Central memory CD8-positive, alpha-beta T cell (primary cell): ENCODE data around the gene STK11.

Experiments used
- ATAC-seq: fragments of 150-1000 bp; cut with Tn5 transposase; replicated peaks from 2 replicates; pipeline ENCODE4 v1.10.0; 2022; ENCODE audit warnings: mild to moderate bottlenecking, moderate FRiP score, moderate number of reproducible peaks; ENCODE audit not compliant: poor library complexity, severe bottlenecking; ENCODE audit errors: extremely low read depth
- DNase-seq, 2 donors: peaks; one replicate each; pipeline ENCODE4 v3.0.0; 2021; ENCODE audit warnings: low spot score in 2 of 2
- H3K27ac Mint-ChIP-seq: one replicate; pipeline ENCODE4 v1.8.0; 2022; ENCODE audit warnings: low read depth, mild to moderate bottlenecking, moderate library complexity, mixed read lengths
- H3K27me3 Mint-ChIP-seq: one replicate; pipeline ENCODE4 v1.8.0; 2022; ENCODE audit warnings: mixed read lengths
- H3K36me3 Mint-ChIP-seq: one replicate; pipeline ENCODE4 v1.8.0; 2022; ENCODE audit warnings: mild to moderate bottlenecking, moderate library complexity, mixed read lengths; ENCODE audit not compliant: insufficient read depth
- H3K4me1 Mint-ChIP-seq: one replicate; pipeline ENCODE4 v1.8.0; 2022; ENCODE audit warnings: mixed read lengths
- H3K4me3 Mint-ChIP-seq: one replicate; pipeline ENCODE4 v1.8.0; 2022; ENCODE audit warnings: mild to moderate bottlenecking, moderate library complexity, mixed read lengths
- H3K9me3 Mint-ChIP-seq: one replicate; pipeline ENCODE4 v1.8.0; 2022; ENCODE audit warnings: mixed read lengths

Gene STK11

DNA sequence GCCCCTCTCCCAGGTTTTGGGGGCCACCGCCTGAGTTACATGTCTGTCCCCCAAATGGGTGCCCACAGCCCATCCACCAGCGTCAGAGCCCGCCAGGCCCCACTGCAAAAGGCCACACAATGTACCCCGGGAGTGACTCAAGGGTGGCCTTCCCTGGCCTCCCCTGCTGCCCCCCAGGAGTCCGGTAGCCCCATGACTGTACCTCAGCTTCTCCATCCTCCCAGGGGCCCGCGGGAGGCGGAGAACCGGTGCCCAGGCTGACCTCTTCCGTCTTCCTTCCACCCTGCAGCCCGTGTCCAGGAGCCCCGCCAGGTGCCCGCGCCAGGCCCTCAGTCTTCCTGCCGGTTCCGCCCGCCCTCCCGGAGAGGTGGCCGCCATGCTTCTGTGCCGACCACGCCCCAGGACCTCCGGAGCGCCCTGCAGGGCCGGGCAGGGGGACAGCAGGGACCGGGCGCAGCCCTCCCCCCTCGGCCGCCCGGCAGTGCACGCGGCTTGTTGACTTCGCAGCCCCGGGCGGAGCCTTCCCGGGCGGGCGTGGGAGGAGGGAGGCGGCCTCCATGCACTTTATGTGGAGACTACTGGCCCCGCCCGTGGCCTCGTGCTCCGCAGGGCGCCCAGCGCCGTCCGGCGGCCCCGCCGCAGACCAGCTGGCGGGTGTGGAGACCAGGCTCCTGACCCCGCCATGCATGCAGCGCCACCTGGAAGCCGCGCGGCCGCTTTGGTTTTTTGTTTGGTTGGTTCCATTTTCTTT is 21.9 kb downstream of the STK11 start:
- Mint-ChIP-seq H3K36me3 (peaks cover 5% of the 10 kb centered on the region), H3K4me1 (no peaks in the 10 kb centered on the region), H3K4me3 (no peak overlapping the region), H3K27me3 (no peaks in the 10 kb centered on the region), H3K9me3 (no peaks in the 10 kb centered on the region), H3K27ac (no peak overlapping the region)
- no peak for DNase-seq
- no peak for ATAC-seq

DNA sequence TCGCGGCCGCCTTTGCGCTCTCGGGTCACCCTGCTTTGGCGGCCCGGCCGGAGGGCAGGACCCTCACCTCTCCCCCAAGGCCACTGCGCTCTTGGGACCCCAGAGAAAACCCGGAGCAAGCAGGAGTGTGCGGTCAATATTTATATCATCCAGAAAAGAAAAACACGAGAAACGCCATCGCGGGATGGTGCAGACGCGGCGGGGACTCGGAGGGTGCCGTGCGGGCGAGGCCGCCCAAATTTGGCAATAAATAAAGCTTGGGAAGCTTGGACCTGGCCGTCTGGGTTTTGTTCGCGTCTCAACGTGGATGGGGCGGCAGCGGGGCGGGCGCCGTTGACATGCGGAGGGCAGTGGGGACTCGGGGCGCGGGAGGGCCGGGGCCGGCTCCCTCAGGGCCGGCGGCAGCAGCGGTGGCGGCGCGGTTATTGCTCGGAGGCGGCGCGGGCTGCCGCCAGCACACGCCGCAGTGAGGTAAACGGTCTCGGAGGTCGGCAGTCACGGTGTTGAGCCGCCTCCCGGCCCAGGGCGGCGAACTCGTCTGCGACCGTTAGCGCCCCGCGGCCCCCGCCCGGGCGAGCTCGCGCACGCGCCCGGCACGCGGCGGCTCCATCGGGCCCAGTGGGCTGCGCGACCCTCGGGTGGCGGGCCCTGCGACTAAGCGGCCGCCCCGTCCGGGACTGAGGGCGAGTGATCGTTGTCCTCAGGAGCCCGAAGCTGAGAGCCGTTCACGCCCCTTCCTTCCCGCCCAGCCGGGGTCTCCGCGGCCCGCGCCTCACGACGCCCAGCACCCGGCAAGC is 22.8 kb downstream of the STK11 start:
- no peak overlapping the region for H3K27ac Mint-ChIP-seq
- H3K9me3 Mint-ChIP-seq: no peaks in the 10 kb centered on the region
- peaks cover 5% of the 10 kb centered on the region for H3K36me3 Mint-ChIP-seq
- H3K4me1 Mint-ChIP-seq: no peaks in the 10 kb centered on the region
- H3K4me3 Mint-ChIP-seq: no peak overlapping the region
- no peaks in the 10 kb centered on the region for H3K27me3 Mint-ChIP-seq
- no peak for ATAC-seq
- no peak for DNase-seq

DNA sequence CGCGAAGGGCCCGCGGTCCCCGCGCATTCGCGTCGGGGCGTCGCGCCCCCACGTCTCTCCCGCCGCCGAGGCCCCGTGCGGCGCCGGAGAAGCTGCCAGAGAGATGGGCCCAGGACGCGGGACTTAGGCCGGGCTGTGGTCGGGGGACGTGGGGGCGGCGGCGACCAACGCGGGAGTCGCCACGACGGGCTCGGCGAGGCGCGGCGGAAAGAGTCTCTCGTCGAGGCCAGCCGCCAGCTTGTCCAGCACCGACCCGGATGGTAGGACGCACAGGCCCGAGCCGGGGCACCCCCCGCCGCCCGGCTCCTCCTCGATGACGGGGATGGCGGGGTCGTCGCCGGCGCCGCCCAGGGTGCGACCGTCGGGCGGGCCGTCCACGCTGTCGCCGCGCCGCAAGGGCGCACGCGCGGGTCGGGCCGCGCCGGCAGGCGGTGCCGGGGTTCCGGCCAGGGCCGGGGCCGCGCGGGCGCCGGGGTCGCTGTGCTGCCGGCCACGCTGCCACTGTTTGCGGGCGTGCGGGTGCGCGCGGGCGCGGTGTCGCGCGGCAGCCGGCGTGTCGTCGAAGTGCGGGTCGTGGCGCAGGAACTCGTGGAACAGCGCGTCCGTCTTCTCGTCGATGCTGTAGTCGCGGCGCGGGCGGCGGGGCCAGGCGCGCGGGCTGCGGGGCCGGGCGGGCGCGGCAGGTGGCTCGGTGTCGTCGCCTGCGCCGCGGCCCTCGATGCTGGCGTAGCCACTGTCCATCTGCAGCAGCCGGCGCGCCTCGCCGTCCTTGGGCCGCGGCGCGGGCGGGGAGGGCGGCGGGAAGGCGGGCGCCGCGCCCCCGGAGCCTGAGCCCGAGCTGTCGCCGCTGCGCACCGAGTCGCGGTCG is 23.7 kb downstream of the STK11 start:
- H3K4me1 Mint-ChIP-seq: no peaks in the 10 kb centered on the region
- no peaks in the 10 kb centered on the region for H3K27me3 Mint-ChIP-seq
- H3K27ac Mint-ChIP-seq: no peak overlapping the region
- peaks cover 5% of the 10 kb centered on the region for H3K36me3 Mint-ChIP-seq
- DNase-seq: no peak
- no peak for ATAC-seq
- H3K4me3 Mint-ChIP-seq: no peak overlapping the region
- no peaks in the 10 kb centered on the region for H3K9me3 Mint-ChIP-seq

DNA sequence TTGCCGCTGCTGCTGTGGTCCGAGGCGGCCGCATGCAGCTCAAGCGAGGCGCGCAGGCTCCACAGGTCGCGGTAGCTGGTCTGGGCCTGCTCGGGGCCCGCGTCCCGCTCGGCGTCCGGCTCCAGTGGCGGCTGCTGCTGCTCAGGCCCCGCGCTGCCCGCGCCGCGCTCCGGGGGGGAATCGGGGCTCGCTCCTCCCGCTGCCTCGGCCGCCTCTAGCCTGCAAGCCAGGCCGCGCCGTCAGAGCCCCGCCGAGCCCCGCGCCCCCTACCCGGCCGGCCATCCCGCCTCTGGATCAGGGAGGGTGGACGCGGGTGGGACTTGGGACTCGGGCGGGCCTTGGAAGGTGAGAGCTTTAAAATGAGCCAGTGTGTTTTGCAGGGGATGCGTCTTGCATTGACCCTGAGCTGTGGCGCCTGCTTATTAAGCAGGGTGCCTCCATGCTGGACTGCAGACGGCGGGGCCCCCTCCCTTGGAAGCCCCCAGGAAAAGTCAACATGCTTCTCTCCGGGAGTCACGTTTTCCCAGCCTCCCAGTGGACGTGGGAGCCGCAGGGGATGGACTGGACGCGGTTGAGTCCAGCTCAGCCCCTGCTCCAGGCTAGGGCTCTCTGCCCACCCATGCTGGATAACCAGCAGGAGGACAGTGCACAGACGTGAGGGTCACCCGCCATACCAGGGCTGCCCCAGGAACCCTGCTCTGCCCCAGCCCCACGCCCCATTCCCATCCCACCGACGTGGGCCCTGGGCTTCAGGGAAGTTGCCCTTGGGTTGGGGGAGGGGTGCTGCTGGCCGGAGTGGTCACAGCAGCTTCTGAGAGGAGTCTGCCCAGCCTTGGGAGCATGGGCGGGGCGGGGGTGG is 24.6 kb downstream of the STK11 start:
- H3K27ac Mint-ChIP-seq: no peak overlapping the region
- H3K27me3 Mint-ChIP-seq: no peaks in the 10 kb centered on the region
- no peaks in the 10 kb centered on the region for H3K4me1 Mint-ChIP-seq
- peaks cover 5% of the 10 kb centered on the region for H3K36me3 Mint-ChIP-seq
- DNase-seq (no peak), ATAC-seq (no peak)
- no peak overlapping the region for H3K4me3 Mint-ChIP-seq
- H3K9me3 Mint-ChIP-seq: no peaks in the 10 kb centered on the region

DNA sequence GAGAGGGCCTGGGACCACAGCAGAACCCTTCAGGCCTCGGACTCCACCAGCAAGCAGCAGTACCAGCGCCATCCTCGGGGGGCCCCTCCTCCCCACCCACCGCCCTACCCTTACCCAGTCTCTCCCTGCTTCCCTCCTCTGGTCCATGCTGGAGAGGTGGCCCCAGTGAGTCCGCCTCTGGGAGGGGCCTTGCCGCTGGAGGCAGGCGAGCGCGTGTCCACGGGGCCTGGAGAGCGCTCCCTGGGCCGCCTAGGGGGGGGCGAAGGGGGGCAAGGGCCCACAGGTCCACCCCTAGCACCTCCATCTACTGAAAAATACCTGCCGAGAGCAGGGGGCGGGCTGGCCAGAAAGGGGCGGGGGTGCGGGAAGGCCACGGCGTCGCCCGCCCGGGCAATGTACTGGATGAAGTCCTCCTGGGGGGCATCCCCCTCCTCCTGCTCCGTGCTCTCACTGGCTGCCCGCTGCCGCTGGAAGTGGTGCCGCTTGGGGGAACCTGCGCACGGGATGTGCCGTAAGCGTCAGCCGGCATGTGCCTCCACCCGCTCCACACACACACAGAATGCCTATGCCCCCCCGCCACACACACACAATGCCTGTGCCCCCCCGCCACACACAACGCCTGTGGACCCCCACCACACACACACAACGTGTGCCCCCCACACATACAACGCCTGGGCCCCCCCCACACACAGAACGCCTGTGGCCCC is 25.4 kb downstream of the STK11 start:
- Mint-ChIP-seq H3K27me3 (no peaks in the 10 kb centered on the region), H3K4me3 (no peak overlapping the region), H3K36me3 (peaks cover 2% of the 10 kb centered on the region), H3K27ac (no peak overlapping the region), H3K9me3 (no peaks in the 10 kb centered on the region), H3K4me1 (no peaks in the 10 kb centered on the region)
- ATAC-seq (no peak), DNase-seq (no peak)

DNA sequence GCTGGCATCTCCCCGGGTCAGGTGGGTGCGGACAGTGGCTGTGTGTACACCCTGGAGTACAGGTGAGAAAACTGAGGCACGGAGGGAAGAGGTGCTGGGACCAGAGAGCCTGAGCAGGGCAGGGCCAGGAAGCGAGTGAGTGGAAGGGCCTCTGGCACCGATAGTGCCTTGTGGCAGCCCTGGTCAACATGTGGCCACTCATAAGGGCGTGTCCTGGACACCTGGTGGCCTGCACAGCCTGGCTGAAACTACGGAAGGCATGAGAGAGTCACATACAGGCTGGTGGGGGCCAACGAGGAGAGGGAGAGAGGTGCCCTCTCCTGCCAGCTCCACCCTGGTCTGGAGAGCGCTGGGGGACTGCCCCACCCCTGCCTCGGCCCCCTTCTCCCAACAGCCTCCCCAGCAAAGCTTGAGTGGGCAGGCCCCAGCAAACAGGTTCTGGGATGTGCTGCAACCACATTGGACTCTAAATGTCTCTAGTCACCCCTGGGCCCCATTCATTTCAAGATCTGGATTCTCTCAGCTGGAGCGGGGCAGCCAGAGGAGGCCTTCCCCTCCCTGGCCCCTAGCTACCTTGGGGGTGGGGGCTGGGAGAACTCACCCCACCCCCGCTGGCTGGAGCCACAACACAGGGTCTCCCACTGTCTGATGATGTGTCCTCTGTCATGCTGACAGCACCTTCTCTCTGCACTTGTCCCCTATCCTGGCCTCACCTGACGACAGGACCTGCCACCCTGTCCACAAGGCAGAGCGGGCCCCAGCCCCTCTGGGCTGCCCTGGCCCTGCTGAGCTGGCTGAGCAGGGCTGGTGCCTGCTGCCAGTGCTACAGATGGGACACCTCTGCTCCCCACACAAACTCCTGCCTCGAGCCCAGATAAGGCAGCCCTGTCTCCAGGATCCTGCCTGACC is 26.4 kb downstream of the STK11 start:
- ATAC-seq: no peak
- Mint-ChIP-seq H3K9me3 (no peaks in the 10 kb centered on the region), H3K4me3 (no peak overlapping the region), H3K36me3 (no peaks in the 10 kb centered on the region), H3K4me1 (no peaks in the 10 kb centered on the region), H3K27ac (no peak overlapping the region), H3K27me3 (no peaks in the 10 kb centered on the region)
- DNase-seq: no peak

DNA sequence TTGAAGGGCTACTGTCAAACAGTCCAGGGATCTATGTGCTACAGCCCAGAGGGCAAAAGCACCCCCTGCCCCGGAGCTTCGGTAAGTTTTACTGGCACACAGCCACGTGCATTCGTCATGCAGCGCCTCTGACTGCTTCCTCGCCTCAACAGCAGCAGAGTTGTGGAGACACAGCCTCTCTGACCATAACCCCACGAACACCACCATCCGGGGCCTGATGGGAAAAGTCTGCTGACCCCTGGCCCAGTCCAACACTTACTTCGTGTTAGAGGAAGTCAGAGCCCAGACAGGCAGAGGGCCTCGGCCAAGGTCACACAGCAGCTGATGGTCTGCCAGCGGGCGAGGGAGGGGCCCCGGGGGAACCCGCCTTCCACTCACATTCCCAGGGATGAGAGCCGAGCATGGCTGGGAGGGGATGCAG is 27.1 kb downstream of the STK11 start:
- ATAC-seq (no peak), DNase-seq (no peak)
- H3K36me3 Mint-ChIP-seq: no peaks in the 10 kb centered on the region
- no peaks in the 10 kb centered on the region for H3K27me3 Mint-ChIP-seq
- H3K27ac Mint-ChIP-seq: no peak overlapping the region
- H3K4me3 Mint-ChIP-seq: no peak overlapping the region
- H3K4me1 Mint-ChIP-seq: no peaks in the 10 kb centered on the region
- H3K9me3 Mint-ChIP-seq: no peaks in the 10 kb centered on the region

DNA sequence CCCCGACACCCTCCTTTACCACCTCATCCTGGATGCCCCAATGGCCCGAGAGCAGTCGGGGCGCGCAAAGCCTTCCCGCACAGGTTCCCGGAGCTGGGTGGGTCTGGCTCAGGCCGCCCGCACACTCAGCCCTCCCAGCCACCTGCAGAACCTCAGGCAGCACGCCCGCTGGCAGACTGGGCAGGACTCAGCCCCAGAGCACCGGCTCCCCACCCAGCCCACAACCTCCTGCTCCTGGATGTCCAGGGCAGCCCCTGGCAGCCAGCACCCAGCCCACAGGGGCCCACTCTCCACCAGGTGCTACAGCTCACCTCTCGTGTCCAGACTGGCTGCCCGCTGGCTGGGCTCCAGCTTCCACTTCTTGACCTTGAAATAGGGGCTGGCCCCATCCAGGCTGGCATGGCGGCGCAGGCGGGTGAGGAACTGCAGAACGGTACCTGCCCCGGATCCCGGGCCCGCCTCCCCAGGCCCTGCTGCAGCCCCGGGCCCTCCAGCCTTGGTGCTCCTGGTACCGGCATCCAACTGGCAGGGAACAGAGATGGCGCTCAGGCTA is 27.6 kb downstream of the STK11 start:
- peaks cover 1% of the 10 kb centered on the region for H3K4me1 Mint-ChIP-seq
- peaks cover 2% of the 10 kb centered on the region for H3K27me3 Mint-ChIP-seq
- no peaks in the 10 kb centered on the region for H3K9me3 Mint-ChIP-seq
- H3K36me3 Mint-ChIP-seq: no peaks in the 10 kb centered on the region
- no peak overlapping the region for H3K4me3 Mint-ChIP-seq
- no peak overlapping the region for H3K27ac Mint-ChIP-seq
- no peak for DNase-seq
- ATAC-seq: no peak

DNA sequence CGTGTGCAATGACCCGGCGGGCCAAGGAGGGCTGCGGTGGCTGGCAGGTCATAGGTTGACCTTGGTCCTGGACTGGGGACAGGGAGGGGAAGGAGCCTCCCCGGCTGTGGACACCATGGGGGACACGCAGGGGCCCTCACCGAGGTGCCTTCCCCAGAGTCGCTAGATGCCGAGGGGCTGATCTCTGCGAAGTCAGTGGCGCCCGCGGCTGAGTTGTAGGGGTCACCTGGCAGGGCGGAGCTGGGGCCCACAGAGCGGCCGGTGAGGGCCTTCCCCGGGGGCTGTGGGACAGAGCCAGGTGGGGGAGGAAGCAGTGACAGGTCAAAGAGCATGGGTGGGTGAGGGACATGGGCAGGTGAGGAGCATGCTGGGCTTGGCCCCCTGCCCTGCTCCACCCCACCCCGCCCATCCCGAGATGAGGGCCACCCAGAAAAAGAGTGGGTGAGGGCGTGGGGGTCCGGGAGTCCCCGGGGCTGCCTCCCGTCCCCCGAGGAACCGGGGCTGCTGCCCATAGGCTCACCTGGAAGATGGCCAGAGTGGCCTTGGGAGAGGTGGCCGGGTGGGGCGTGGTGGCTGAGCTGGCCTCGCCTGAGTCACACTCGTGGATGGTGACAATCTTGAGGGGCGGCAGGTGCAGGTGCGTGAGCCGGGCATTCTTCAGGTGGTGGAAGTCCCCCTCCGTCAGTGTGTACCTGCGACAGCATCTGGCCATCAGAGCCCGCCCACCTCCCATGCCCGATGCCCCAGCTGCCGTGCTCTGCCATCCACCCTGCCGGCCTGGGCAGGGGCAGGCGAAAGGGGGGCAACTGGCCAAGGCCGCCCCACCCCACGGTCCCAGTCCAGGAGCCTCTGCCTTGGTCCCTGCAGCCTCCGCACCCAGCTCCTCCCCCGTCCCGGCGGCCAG is 28.7 kb downstream of the STK11 start:
- Mint-ChIP-seq H3K9me3 (no peaks in the 10 kb centered on the region), H3K36me3 (no peaks in the 10 kb centered on the region), H3K27ac (no peak overlapping the region), H3K4me3 (no peak overlapping the region), H3K4me1 (peaks cover 10% of the 10 kb centered on the region), H3K27me3 (peaks cover 12% of the 10 kb centered on the region)
- ATAC-seq: no peak
- no peak for DNase-seq

DNA sequence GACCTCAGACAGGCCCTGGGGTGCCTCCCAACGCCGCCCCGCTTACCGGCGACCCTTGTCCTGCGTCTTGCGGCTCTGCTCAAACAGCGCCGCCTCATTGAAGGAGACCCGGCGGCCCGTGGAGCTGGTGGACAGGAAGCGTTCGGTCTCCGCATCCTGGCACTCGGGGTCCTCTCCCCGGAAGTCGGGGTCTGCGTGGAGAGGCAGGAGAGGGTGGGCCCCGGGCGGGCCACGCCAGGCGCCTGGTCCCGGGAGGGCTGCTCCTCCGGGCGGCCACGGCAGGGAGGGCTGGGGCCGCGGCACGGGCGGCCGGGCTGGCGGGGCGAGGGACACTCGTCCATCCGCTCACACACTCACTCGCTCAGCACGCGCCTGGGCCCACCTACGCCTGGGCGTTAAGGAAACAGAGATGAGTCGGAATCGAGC is 29.4 kb downstream of the STK11 start:
- ATAC-seq (no peak), DNase-seq (no peak)
- H3K27ac Mint-ChIP-seq: no peak overlapping the region
- H3K9me3 Mint-ChIP-seq: no peaks in the 10 kb centered on the region
- no peaks in the 10 kb centered on the region for H3K36me3 Mint-ChIP-seq
- peak overlapping the region; percentile 23 for H3K4me3 Mint-ChIP-seq
- peaks cover 10% of the 10 kb centered on the region for H3K4me1 Mint-ChIP-seq
- peaks cover 12% of the 10 kb centered on the region for H3K27me3 Mint-ChIP-seq
